ENCODE measurements around the gene GPX5.

- TF ChIP-seq POLR2A (IDR thresholded peaks at IDR 0.05; ENCODE audit: low read depth, low read length) = no peak
- no peak for TF ChIP-seq POLR2AphosphoS5 (IDR thresholded peaks at IDR 0.05; ENCODE audit: low read depth, low read length)
Observed at GRCh38 chr6:28534306-28534705, 8.6 kb downstream of the GPX5 start.
